Measurements from ENCODE around the gene FKBP7.

DNA sequence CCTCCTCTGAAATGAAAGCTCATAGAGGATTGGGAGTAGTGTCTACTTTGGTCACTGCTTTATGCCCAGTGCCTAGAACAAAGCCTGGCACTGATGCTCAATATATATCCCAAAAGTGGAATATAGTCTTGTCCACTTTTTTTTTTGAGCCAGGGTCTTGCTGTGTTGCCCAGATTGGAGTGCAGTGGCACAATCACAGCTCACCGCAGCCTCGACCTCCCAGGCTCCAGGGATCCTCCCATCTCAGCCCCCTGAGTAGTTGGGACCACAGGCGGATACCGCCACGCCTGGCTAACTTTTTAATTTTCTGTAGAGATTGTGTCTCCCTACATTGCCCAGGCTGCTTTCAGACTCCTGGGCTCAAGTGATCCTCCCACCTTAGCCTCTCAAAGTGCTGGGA lies 3.8 kb downstream of the FKBP7 start:
- TF ChIP-seq POLR2AphosphoS5 (IDR thresholded peaks at IDR 0.05) (no peak), POLR2A (IDR thresholded peaks at IDR 0.05) (no peak), EP300 (IDR thresholded peaks at IDR 0.05) (no peak)
- TF ChIP-seq, protein P1, sequence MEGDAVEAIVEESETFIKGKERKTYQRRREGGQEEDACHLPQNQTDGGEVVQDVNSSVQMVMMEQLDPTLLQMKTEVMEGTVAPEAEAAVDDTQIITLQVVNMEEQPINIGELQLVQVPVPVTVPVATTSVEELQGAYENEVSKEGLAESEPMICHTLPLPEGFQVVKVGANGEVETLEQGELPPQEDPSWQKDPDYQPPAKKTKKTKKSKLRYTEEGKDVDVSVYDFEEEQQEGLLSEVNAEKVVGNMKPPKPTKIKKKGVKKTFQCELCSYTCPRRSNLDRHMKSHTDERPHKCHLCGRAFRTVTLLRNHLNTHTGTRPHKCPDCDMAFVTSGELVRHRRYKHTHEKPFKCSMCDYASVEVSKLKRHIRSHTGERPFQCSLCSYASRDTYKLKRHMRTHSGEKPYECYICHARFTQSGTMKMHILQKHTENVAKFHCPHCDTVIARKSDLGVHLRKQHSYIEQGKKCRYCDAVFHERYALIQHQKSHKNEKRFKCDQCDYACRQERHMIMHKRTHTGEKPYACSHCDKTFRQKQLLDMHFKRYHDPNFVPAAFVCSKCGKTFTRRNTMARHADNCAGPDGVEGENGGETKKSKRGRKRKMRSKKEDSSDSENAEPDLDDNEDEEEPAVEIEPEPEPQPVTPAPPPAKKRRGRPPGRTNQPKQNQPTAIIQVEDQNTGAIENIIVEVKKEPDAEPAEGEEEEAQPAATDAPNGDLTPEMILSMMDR (IDR thresholded peaks at IDR 0.05), result no peak
